DMS 273 (cell line): ENCODE measurements around the gene C8B.

Experiments used
- DNase-seq: peaks from one replicate; lab custom pipeline; 2025; ENCODE audit not compliant: unreplicated experiment; lab: John Stamatoyannopoulos, UW

The C8B gene

DNA sequence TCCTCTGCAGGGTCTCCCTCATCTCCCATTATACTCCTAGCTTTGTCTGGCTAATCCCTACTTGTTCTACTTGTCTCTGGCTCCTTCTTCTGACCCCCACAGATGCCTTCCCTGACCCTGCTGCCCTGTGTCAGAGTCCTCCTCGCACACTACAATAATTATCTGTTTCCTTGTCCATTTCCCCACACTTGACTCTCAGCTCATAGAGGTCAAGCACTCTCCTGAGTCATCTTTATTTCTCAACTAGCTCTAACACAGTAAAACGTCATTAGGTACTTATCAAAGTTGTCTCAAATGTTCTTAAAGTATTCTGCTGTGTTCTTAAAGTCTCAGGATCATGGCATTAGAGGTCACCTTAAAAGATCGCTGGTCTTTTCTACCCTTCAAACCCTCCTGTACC is 64.1 kb downstream of the C8B start:
- no peak for DNase-seq

DNA sequence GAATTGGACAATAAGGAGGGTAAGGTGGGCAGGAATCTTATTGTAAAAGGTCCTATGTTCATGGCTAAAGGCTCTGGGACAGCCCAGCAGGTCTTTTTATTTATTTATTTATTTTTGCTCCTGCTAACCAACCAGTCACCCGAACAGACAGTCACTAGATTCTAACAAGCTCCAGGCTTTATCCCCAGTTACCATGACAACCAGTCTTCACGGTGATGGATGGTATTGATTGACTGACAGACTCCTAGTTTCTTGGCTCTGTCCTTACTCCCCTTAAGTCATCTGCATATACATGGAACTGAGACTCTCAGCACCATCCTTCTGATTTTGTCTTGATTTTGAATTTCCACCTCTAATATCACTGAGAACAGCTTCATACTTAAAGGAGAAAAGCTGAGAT is 66.9 kb downstream of the C8B start:
- no peak for DNase-seq

DNA sequence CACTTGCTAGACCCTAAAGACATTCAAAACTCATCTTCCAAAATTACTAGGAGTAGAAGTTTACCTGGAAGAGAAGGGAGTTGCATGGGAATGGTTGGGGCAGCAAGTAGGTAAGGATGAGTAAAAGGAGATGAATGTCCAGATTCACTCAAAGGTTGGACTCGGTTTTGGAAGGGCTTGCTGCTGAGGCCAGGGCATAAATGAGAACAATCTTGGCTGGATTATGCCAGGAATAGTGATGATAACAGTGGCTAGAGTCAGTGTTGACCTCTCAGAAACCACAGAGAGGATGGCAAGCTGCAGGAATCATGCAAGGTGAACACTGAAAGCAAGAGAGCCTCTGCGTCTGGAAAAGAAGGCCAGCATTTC is 67.8 kb downstream of the C8B start:
- no peak for DNase-seq

DNA sequence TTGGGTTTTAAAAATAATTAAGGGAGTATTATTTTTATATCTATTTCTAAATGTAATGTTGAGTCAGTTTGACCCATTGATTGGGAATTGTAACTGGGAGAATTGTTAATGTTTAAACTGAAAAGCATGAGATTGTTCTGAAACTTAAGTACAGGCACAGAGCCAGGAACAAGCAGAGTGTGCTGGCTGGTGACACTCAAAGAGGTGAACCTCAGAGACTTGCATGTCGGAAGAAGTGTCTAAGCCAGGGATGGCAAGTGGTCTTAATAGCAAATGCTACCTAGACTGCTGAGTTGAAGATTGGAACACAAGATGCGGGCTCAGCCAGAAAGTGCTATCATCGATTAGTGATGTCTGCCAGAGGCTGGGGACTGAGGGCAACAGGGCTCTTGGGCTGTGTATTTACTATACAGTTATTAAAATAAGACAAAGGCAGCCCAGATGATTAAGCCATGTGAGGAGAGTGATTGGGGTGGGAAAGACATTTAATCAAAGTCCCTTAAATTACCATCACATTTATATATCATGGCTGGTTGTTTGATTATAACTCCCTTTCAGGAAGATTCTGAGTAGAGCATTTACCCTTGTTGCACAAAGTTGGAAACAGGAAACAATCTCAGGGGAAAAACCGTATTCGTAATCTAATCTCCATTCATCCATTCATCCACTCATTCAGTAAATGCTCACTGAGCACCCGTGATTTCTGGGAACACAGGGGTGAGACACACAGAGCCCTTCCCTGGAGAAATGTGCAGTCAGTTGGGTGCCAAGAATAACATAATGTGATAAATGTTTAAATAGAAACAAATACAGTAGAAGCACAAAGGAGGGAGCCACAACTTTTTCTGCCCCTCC is 68.4 kb downstream of the C8B start:
- no peak for DNase-seq

DNA sequence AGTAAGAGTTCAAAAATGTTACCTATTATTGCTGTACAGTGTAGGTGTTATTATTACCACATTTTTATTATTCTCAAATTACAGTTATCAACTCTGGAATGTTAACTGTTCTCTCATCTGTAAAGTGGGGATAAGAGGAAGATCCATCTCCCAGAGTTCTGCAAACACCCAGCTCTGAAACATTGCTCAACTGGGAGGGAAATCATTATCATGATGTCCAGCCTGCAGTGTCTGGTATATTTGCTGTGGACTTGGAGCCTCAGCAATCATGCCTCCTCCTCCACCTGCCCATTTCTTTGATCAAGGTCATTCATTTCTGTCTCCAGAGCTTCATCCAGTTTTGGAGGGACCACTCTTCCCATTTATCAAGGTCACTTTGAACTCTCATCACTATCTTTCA is 71.8 kb downstream of the C8B start:
- no peak for DNase-seq

DNA sequence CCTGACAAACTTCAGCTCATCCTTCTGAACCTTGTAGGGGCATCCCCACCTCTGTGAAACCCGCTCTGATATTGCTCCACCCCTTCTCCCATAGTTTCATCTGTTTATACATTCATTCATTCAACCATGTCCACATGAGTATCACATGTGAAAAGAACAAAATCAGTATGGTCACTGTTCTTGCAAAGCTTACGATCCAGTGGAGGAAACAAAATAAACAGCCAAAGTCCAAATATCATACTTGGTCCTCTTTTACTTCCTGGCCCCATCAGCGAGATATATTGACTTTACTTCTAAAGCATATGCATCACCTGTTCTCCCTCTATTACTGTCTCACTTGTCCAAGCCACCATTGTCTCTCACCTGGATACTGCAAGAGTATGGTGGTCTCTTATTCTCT is 75.6 kb downstream of the C8B start:
- no peak for DNase-seq

DNA sequence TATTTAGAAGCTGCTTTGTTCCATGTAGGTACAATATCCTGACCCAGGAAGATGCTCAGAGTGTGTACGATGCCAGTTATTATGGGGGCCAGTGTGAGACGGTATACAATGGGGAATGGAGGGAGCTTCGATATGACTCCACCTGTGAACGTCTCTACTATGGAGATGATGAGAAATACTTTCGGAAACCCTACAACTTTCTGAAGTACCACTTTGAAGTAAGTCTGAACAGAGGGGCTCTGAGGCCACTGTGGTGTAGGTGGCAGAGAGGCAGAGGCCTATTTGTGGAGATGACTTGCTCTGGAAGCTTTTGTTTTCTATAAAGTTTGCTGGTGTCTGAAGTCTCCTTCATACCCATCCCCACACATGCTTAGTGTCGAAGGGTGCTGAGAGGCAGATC is 84.4 kb downstream of the C8B start:
- DNase-seq: peak; percentile 5

DNA sequence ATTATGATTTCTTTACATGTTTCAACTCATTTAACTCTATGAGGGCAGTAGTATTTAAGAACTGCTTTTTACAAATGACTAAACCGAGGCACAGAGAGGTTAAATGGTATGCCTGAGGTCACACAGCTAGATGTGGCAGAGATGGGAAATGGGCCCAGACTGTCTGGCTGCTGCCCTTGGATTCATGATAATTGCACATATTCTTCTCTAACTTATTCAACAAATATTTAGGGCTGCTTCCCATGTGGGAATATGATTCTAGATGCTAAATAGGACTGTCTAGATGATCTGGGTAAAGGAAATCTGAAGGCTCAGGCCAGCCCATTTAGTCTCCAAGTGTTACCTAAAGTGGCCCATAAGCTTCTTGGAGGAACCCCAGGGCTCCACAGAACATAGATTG is 85.0 kb downstream of the C8B start:
- DNase-seq: no peak
